Measurements from ENCODE around the gene ATG10. TPM values are rescaled to one million over a fixed set of nuclear protein-coding genes. Genes with fewer than 3 reads are reported as not detected.

Gene ATG10
- total RNA-seq, 2 donors from 2014 or later: 6.1 to 8.0 TPM

GRCh38 chr5:82208371-82208770 lies 236.5 kb downstream of the ATG10 start:
- no peaks in the 10 kb centered on the region for H3K9me3 Mint-ChIP-seq
- H3K4me3 Mint-ChIP-seq: no peak overlapping the region
- no peaks in the 10 kb centered on the region for H3K27me3 Mint-ChIP-seq
- no peaks in the 10 kb centered on the region for H3K36me3 Mint-ChIP-seq (ENCODE audit: low read depth)
- no peak for ATAC-seq (replicated peaks)
- no peaks in the 10 kb centered on the region for H3K4me1 Mint-ChIP-seq
- no peak overlapping the region for H3K27ac Mint-ChIP-seq

GRCh38 chr5:82211855-82212572 lies 240.2 kb downstream of the ATG10 start:
- H3K4me3 Mint-ChIP-seq: no peak overlapping the region
- no peak overlapping the region for H3K27ac Mint-ChIP-seq
- H3K4me1 Mint-ChIP-seq: no peaks in the 10 kb centered on the region
- H3K36me3 Mint-ChIP-seq (ENCODE audit: low read depth): no peaks in the 10 kb centered on the region
- no peaks in the 10 kb centered on the region for H3K27me3 Mint-ChIP-seq
- no peak for ATAC-seq (replicated peaks)
- no peaks in the 10 kb centered on the region for H3K9me3 Mint-ChIP-seq

GRCh38 chr5:82217917-82218316 lies 246.1 kb downstream of the ATG10 start:
- no peak overlapping the region for H3K4me3 Mint-ChIP-seq
- no peaks in the 10 kb centered on the region for H3K27me3 Mint-ChIP-seq
- H3K27ac Mint-ChIP-seq: no peak overlapping the region
- no peak for ATAC-seq (replicated peaks)
- no peaks in the 10 kb centered on the region for H3K4me1 Mint-ChIP-seq
- no peaks in the 10 kb centered on the region for H3K9me3 Mint-ChIP-seq
- H3K36me3 Mint-ChIP-seq (ENCODE audit: low read depth): no peaks in the 10 kb centered on the region

GRCh38 chr5:82218374-82219156 lies 246.7 kb downstream of the ATG10 start:
- Mint-ChIP-seq H3K4me1 (no peaks in the 10 kb centered on the region), H3K36me3 (ENCODE audit: low read depth) (no peaks in the 10 kb centered on the region), H3K27ac (no peak overlapping the region), H3K4me3 (no peak overlapping the region), H3K9me3 (no peaks in the 10 kb centered on the region), H3K27me3 (no peaks in the 10 kb centered on the region)
- no peak for ATAC-seq (replicated peaks)

GRCh38 chr5:82221020-82221419 lies 249.2 kb downstream of the ATG10 start:
- no peaks in the 10 kb centered on the region for H3K4me1 Mint-ChIP-seq
- no peak overlapping the region for H3K27ac Mint-ChIP-seq
- no peak for ATAC-seq (replicated peaks)
- H3K27me3 Mint-ChIP-seq: no peaks in the 10 kb centered on the region
- no peaks in the 10 kb centered on the region for H3K9me3 Mint-ChIP-seq
- H3K4me3 Mint-ChIP-seq: no peak overlapping the region
- no peaks in the 10 kb centered on the region for H3K36me3 Mint-ChIP-seq (ENCODE audit: low read depth)

GRCh38 chr5:82222597-82223574 lies 251.1 kb downstream of the ATG10 start:
- Mint-ChIP-seq H3K4me3 (no peak overlapping the region), H3K27me3 (no peaks in the 10 kb centered on the region), H3K27ac (no peak overlapping the region), H3K4me1 (no peaks in the 10 kb centered on the region), H3K36me3 (ENCODE audit: low read depth) (no peaks in the 10 kb centered on the region), H3K9me3 (no peaks in the 10 kb centered on the region)
- ATAC-seq (replicated peaks): peak; percentile 34

GRCh38 chr5:82225525-82226172 lies 253.8 kb downstream of the ATG10 start:
- peak; percentile 84 for ATAC-seq (replicated peaks)
- Mint-ChIP-seq H3K9me3 (no peaks in the 10 kb centered on the region), H3K36me3 (ENCODE audit: low read depth) (no peaks in the 10 kb centered on the region), H3K4me1 (no peaks in the 10 kb centered on the region), H3K27ac (no peak overlapping the region), H3K27me3 (no peaks in the 10 kb centered on the region), H3K4me3 (no peak overlapping the region)

GRCh38 chr5:82234885-82235284 lies 263.1 kb downstream of the ATG10 start:
- Mint-ChIP-seq H3K27ac (no peak overlapping the region), H3K9me3 (no peaks in the 10 kb centered on the region), H3K27me3 (no peaks in the 10 kb centered on the region), H3K4me1 (no peaks in the 10 kb centered on the region), H3K36me3 (ENCODE audit: low read depth) (no peaks in the 10 kb centered on the region), H3K4me3 (no peak overlapping the region)
- no peak for ATAC-seq (replicated peaks)

- H3K36me3 Mint-ChIP-seq (ENCODE audit: low read depth): no peaks in the 10 kb centered on the region
- H3K4me1 Mint-ChIP-seq: no peaks in the 10 kb centered on the region
- no peak overlapping the region for H3K27ac Mint-ChIP-seq
- no peaks in the 10 kb centered on the region for H3K27me3 Mint-ChIP-seq
- peaks cover 12% of the 10 kb centered on the region for H3K9me3 Mint-ChIP-seq
- H3K4me3 Mint-ChIP-seq: no peak overlapping the region
- no peak for ATAC-seq (replicated peaks)
Observed at GRCh38 chr5:82244151-82244550, 272.3 kb downstream of the ATG10 start.

GRCh38 chr5:82244854-82245635 lies 273.2 kb downstream of the ATG10 start:
- Mint-ChIP-seq H3K27ac (no peak overlapping the region), H3K4me3 (no peak overlapping the region), H3K36me3 (ENCODE audit: low read depth) (no peaks in the 10 kb centered on the region), H3K4me1 (no peaks in the 10 kb centered on the region), H3K9me3 (peaks cover 12% of the 10 kb centered on the region), H3K27me3 (no peaks in the 10 kb centered on the region)
- no peak for ATAC-seq (replicated peaks)

- Mint-ChIP-seq H3K4me1 (no peaks in the 10 kb centered on the region), H3K36me3 (ENCODE audit: low read depth) (no peaks in the 10 kb centered on the region), H3K27me3 (no peaks in the 10 kb centered on the region), H3K27ac (no peak overlapping the region), H3K9me3 (peaks cover 12% of the 10 kb centered on the region), H3K4me3 (no peak overlapping the region)
- ATAC-seq (replicated peaks): no peak
Observed at GRCh38 chr5:82246960-82247574, 275.2 kb downstream of the ATG10 start.

- H3K4me3 Mint-ChIP-seq: no peak overlapping the region
- H3K27ac Mint-ChIP-seq: no peak overlapping the region
- H3K36me3 Mint-ChIP-seq (ENCODE audit: low read depth): no peaks in the 10 kb centered on the region
- no peak for ATAC-seq (replicated peaks)
- H3K27me3 Mint-ChIP-seq: no peaks in the 10 kb centered on the region
- peaks cover 5% of the 10 kb centered on the region for H3K9me3 Mint-ChIP-seq
- H3K4me1 Mint-ChIP-seq: no peaks in the 10 kb centered on the region
Observed at GRCh38 chr5:82252744-82253143, 280.9 kb downstream of the ATG10 start.

GRCh38 chr5:82255844-82256243 lies 284.0 kb downstream of the ATG10 start:
- no peaks in the 10 kb centered on the region for H3K9me3 Mint-ChIP-seq
- H3K27me3 Mint-ChIP-seq: no peaks in the 10 kb centered on the region
- no peak overlapping the region for H3K4me3 Mint-ChIP-seq
- peak; percentile 87 for ATAC-seq (replicated peaks)
- no peaks in the 10 kb centered on the region for H3K36me3 Mint-ChIP-seq (ENCODE audit: low read depth)
- H3K27ac Mint-ChIP-seq: peak overlapping the region; percentile 56
- no peaks in the 10 kb centered on the region for H3K4me1 Mint-ChIP-seq

Measured in activated T-helper 17 cell treated with anti-CD3 and anti-CD28 coated beads, Interleukin-2, amount 50 U/mL, for 72 hours (primary cell).